OCI-LY7 (cell line): ENCODE results near the gene CGA.

Experiments used
- EZH2phosphoT487 ChIP-seq: fragments of 200-600 bp; sonication (generic); IDR thresholded peaks from 2 replicates; pipeline ENCODE4 v1.6.1; 2018; ENCODE audit warnings: low read depth, borderline replicate concordance, mild to moderate bottlenecking, mixed run types, antibody characterized with exemption, low read length, moderate library complexity, mixed read lengths
- TF ChIP-seq, protein P1 (sequence below): fragments of 200-600 bp; sonication (generic); conservative IDR thresholded peaks from 2 replicates; pipeline ENCODE4 v1.5.1; 2014; ENCODE audit warnings: mild to moderate bottlenecking, antibody characterized with exemption, low read length, moderate library complexity, mixed read lengths

DNA sequence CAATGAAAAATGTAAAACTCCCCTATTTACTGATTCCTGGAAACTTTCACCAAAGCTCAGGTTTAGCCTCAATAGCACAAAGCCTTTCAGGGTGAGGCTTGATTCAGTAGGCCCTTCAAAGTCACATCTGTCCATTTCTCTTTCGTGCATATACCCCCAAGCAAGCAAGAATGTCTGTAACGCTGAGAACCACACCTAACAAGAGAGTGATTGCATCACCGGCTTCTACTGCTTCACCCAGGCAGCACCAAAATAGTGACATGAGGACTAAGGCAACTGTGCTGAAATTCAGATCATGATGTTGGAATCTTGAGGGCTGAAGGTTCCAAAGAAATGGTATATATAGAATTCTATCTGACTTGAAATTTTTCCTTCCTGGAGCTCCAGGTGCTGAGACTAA lies 26.1 kb downstream of the CGA start:
- TF ChIP-seq, protein P1, sequence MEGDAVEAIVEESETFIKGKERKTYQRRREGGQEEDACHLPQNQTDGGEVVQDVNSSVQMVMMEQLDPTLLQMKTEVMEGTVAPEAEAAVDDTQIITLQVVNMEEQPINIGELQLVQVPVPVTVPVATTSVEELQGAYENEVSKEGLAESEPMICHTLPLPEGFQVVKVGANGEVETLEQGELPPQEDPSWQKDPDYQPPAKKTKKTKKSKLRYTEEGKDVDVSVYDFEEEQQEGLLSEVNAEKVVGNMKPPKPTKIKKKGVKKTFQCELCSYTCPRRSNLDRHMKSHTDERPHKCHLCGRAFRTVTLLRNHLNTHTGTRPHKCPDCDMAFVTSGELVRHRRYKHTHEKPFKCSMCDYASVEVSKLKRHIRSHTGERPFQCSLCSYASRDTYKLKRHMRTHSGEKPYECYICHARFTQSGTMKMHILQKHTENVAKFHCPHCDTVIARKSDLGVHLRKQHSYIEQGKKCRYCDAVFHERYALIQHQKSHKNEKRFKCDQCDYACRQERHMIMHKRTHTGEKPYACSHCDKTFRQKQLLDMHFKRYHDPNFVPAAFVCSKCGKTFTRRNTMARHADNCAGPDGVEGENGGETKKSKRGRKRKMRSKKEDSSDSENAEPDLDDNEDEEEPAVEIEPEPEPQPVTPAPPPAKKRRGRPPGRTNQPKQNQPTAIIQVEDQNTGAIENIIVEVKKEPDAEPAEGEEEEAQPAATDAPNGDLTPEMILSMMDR: no peak
- TF ChIP-seq EZH2phosphoT487: no peak
